Measurements from ENCODE around the gene HTR2B. TPM values are rescaled to one million over a fixed set of nuclear protein-coding genes. Genes with fewer than 3 reads are reported as not detected.

The HTR2B gene
- total and polyA plus RNA-seq, 7 donors: 0.23 to 18.3 (median 7.6) TPM; not detected in 1

GRCh38 chr2:231113489-231113888 is 11.4 kb downstream of the HTR2B start:
- intact Hi-C loops (cut with DNase I): no loop called here
- DNase-seq: no peak
- Histone ChIP-seq H3K9me3 (no peaks in the 10 kb centered on the region), H3K4me1 (peaks cover 0 to 47% (median 37%) of the 10 kb centered on the region in 4 donors), H3K27ac (peak overlapping the region in 1 of 4 donors; percentile 76), H3K27me3 (no peaks in the 10 kb centered on the region), H3K36me3 (peaks cover 0 to 4% (median 0%) of the 10 kb centered on the region in 4 donors), H3K4me3 (no peak overlapping the region)
- no peak for TF ChIP-seq POLR2AphosphoS5 (IDR thresholded peaks at IDR 0.05)
- no peak for TF ChIP-seq EP300 (IDR thresholded peaks at IDR 0.05)
- no peak for TF ChIP-seq POLR2A (IDR thresholded peaks at IDR 0.05)
- TF ChIP-seq, protein P1, sequence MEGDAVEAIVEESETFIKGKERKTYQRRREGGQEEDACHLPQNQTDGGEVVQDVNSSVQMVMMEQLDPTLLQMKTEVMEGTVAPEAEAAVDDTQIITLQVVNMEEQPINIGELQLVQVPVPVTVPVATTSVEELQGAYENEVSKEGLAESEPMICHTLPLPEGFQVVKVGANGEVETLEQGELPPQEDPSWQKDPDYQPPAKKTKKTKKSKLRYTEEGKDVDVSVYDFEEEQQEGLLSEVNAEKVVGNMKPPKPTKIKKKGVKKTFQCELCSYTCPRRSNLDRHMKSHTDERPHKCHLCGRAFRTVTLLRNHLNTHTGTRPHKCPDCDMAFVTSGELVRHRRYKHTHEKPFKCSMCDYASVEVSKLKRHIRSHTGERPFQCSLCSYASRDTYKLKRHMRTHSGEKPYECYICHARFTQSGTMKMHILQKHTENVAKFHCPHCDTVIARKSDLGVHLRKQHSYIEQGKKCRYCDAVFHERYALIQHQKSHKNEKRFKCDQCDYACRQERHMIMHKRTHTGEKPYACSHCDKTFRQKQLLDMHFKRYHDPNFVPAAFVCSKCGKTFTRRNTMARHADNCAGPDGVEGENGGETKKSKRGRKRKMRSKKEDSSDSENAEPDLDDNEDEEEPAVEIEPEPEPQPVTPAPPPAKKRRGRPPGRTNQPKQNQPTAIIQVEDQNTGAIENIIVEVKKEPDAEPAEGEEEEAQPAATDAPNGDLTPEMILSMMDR (IDR thresholded peaks at IDR 0.05): no peak
- WGBS, 2 donors: 96 to 98% methylated on average over 5 of the region's 5 CpGs

GRCh38 chr2:231111987-231112386 is 12.9 kb downstream of the HTR2B start:
- WGBS, 2 donors: 90 to 95% methylated on average over 1 of the region's 1 CpG
- H3K36me3 ChIP-seq: peaks cover 0 to 4% (median 0%) of the 10 kb centered on the region in 4 donors
- no peaks in the 10 kb centered on the region for H3K9me3 ChIP-seq
- no peak for TF ChIP-seq EP300 (IDR thresholded peaks at IDR 0.05)
- no peak for TF ChIP-seq POLR2A (IDR thresholded peaks at IDR 0.05)
- no peak overlapping the region for H3K4me3 ChIP-seq
- intact Hi-C loops (cut with DNase I): no loop called here
- peak overlapping the region in 3 of 4 donors; percentile 53 to 76 (median 64) for H3K27ac ChIP-seq
- peaks cover 0 to 53% (median 39%) of the 10 kb centered on the region in 4 donors for H3K4me1 ChIP-seq
- no peaks in the 10 kb centered on the region for H3K27me3 ChIP-seq
- no peak for DNase-seq

GRCh38 chr2:231110551-231110950 is 14.3 kb downstream of the HTR2B start:
- peaks cover 0 to 62% (median 40%) of the 10 kb centered on the region in 4 donors for H3K4me1 ChIP-seq
- H3K36me3 ChIP-seq: peaks cover 0 to 4% (median 0%) of the 10 kb centered on the region in 4 donors
- WGBS, 2 donors: 21 to 50% methylated on average over 1 of the region's 1 CpG
- TF ChIP-seq EP300 (IDR thresholded peaks at IDR 0.05) (no peak), POLR2A (IDR thresholded peaks at IDR 0.05) (no peak), POLR2AphosphoS5 (IDR thresholded peaks at IDR 0.05) (peak in 2 of 4 donors; percentile 51 to 54)
- TF ChIP-seq, protein P1 (IDR thresholded peaks at IDR 0.05): peak in 2 of 4 experiments; percentile 23 to 30
- intact Hi-C loops (cut with DNase I): no loop called here
- H3K9me3 ChIP-seq: no peaks in the 10 kb centered on the region
- no peaks in the 10 kb centered on the region for H3K27me3 ChIP-seq
- DNase-seq: no peak
- no peak overlapping the region for H3K4me3 ChIP-seq
- H3K27ac ChIP-seq: peak overlapping the region; percentile 33 to 76 (median 58)

GRCh38 chr2:231104115-231104713 is 20.6 kb downstream of the HTR2B start:
- WGBS, 2 donors: 9 to 10% methylated on average over 3 of the region's 3 CpGs
- Histone ChIP-seq H3K4me3 (no peak overlapping the region), H3K36me3 (peaks cover 0 to 22% (median 12%) of the 10 kb centered on the region in 4 donors), H3K27me3 (no peaks in the 10 kb centered on the region), H3K4me1 (peaks cover 0 to 48% (median 38%) of the 10 kb centered on the region in 4 donors), H3K27ac (peak overlapping the region; percentile 55 to 76 (median 65)), H3K9me3 (peaks cover 0 to 6% (median 2%) of the 10 kb centered on the region in 4 donors)
- intact Hi-C loops (cut with DNase I): loop anchor here (1.0 to 5.0 kb wide), 4 partner anchors 95 to 348 kb away; partner anchors contain the start of gene ARMC9
- DNase-seq: peak; percentile 75
- TF ChIP-seq POLR2A (IDR thresholded peaks at IDR 0.05) (no peak), EP300 (IDR thresholded peaks at IDR 0.05) (no peak), POLR2AphosphoS5 (IDR thresholded peaks at IDR 0.05) (peak in 2 of 4 donors; percentile 26 to 30)
- TF ChIP-seq, protein P1 (IDR thresholded peaks at IDR 0.05): peak; percentile 84 to 91 (median 87)

DNA sequence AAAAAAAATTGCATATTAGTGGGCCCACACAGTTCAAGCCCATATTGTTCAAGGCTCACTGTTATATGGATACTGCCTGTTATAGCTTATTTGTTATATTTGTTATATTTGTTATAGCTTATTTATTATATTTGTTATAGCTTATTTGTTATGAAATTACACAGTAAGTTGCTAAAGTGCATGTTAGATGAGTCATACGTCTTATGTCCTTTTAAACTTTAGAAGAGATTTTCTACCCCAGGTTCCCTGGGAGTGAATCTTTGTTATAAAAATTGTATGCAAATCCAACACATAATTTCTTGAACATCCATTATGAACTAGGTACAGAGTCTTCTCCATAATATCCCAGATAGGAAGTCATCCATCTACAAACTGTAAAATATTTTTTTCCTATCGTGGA is 22.1 kb downstream of the HTR2B start:
- Histone ChIP-seq H3K27ac (peak overlapping the region; percentile 55 to 76 (median 65)), H3K4me3 (no peak overlapping the region), H3K4me1 (peaks cover 0 to 39% (median 31%) of the 10 kb centered on the region in 4 donors), H3K36me3 (peaks cover 0 to 35% (median 12%) of the 10 kb centered on the region in 4 donors), H3K27me3 (no peaks in the 10 kb centered on the region), H3K9me3 (peaks cover 0 to 6% (median 2%) of the 10 kb centered on the region in 4 donors)
- WGBS, 2 donors: 91 to 93% methylated on average over 2 of the region's 2 CpGs
- intact Hi-C loops (cut with DNase I): loop anchor here (2.0 to 5.0 kb wide), 3 partner anchors 180 to 350 kb away; no protein-coding TSS in a partner anchor
- TF ChIP-seq POLR2AphosphoS5 (IDR thresholded peaks at IDR 0.05): no peak
- no peak for TF ChIP-seq EP300 (IDR thresholded peaks at IDR 0.05)
- TF ChIP-seq POLR2A (IDR thresholded peaks at IDR 0.05): no peak
- TF ChIP-seq, protein P1 (IDR thresholded peaks at IDR 0.05): no peak
- no peak for DNase-seq
